Liver (tissue), 3 donors: Measurements from ENCODE around the gene TTYH3.

Experiments
- GABPA ChIP-seq, 2 donors: IDR thresholded peaks in 1 of 2; conservative IDR thresholded peaks in 1 of 2; 2 replicates each; pipeline ENCODE4 v1.6.1; 2016; ENCODE audit warnings: antibody characterized with exemption in 2 of 2, mild to moderate bottlenecking in 1 of 2, moderate library complexity in 1 of 2
- MAX ChIP-seq: IDR thresholded peaks from 2 replicates; pipeline ENCODE4 v1.6.1; 2016; ENCODE audit warnings: antibody characterized with exemption
- RAD21 ChIP-seq, 2 donors: IDR thresholded peaks; 2 replicates each; pipeline ENCODE4 v1.6.1; 2016; ENCODE audit warnings: antibody characterized with exemption in 2 of 2, mild to moderate bottlenecking in 2 of 2
- RXRA ChIP-seq, 2 donors: IDR thresholded peaks; 2 replicates each; pipeline ENCODE4 v1.6.1; 2017 to 2018; ENCODE audit warnings: antibody characterized with exemption in 2 of 2, mild to moderate bottlenecking in 1 of 2
- SP1 ChIP-seq: IDR thresholded peaks from 2 replicates; pipeline ENCODE4 v1.6.1; 2018; ENCODE audit warnings: antibody characterized with exemption, mild to moderate bottlenecking
- YY1 ChIP-seq: IDR thresholded peaks from 2 replicates; pipeline ENCODE4 v1.6.1; 2016; ENCODE audit warnings: antibody characterized with exemption, mild to moderate bottlenecking
- TF ChIP-seq, protein P1 (sequence below): fragments of 150-350 bp; IDR thresholded peaks from 2 replicates; pipeline ENCODE4 v1.5.1; 2017; ENCODE audit warnings: improper control_type of control experiment, low read depth, low read length; ENCODE audit not compliant: missing input control
- TF ChIP-seq, protein P2 (sequence below): IDR thresholded peaks from 2 replicates; pipeline ENCODE4 v1.6.1; 2016; ENCODE audit warnings: antibody characterized with exemption
- donor health status: healthy.
- donor health status: healthy.

GRCh38 chr7:2663960-2664359 is 32.2 kb downstream of the TTYH3 start:
- no peak for TF ChIP-seq RXRA (IDR thresholded peaks at IDR 0.05)
- TF ChIP-seq, protein P1, sequence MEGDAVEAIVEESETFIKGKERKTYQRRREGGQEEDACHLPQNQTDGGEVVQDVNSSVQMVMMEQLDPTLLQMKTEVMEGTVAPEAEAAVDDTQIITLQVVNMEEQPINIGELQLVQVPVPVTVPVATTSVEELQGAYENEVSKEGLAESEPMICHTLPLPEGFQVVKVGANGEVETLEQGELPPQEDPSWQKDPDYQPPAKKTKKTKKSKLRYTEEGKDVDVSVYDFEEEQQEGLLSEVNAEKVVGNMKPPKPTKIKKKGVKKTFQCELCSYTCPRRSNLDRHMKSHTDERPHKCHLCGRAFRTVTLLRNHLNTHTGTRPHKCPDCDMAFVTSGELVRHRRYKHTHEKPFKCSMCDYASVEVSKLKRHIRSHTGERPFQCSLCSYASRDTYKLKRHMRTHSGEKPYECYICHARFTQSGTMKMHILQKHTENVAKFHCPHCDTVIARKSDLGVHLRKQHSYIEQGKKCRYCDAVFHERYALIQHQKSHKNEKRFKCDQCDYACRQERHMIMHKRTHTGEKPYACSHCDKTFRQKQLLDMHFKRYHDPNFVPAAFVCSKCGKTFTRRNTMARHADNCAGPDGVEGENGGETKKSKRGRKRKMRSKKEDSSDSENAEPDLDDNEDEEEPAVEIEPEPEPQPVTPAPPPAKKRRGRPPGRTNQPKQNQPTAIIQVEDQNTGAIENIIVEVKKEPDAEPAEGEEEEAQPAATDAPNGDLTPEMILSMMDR = no peak
- no peak for TF ChIP-seq RAD21 (IDR thresholded peaks at IDR 0.05)
- TF ChIP-seq YY1 = no peak
- no peak for TF ChIP-seq SP1
- TF ChIP-seq GABPA (IDR thresholded peaks at IDR 0.05 in 1 of 2, conservative IDR thresholded peaks at IDR 0.05 in 1 of 2) = no peak
- TF ChIP-seq MAX = no peak
- TF ChIP-seq, protein P2, sequence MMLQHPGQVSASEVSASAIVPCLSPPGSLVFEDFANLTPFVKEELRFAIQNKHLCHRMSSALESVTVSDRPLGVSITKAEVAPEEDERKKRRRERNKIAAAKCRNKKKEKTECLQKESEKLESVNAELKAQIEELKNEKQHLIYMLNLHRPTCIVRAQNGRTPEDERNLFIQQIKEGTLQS = no peak
